K562 (cell line): ENCODE data around the gene SLC6A13.

Experiments
- ESRRA ChIP-seq: fragments of 450-650 bp; IDR thresholded peaks from 2 replicates; pipeline ENCODE4 v1.6.1; 2014; ENCODE audit warnings: low read depth, mild to moderate bottlenecking, moderate library complexity, borderline replicate concordance
- ETV6 ChIP-seq, 3 experiments: fragments of 150-350 bp in 1 of 3; sonication (generic) in 1 of 3; formaldehyde crosslinking in 1 of 3; IDR thresholded peaks; 2 replicates each; pipeline versions ENCODE4 v1.6.1 to v1.8.0; 2014 to 2022; ENCODE audit warnings: borderline replicate concordance in 2 of 3, low read depth in 2 of 3, antibody characterized with exemption in 1 of 3, low read length in 1 of 3, mild to moderate bottlenecking in 1 of 3, missing genetic modification reagents in 1 of 3
- MAFK ChIP-seq: IDR thresholded peaks from 2 replicates; pipeline ENCODE4 v1.6.1; 2011; ENCODE audit warnings: low read length, improper control_type of control experiment
- PML ChIP-seq: IDR thresholded peaks from 2 replicates; pipeline ENCODE4 v1.6.1; 2012; ENCODE audit warnings: low read length, inconsistent platforms
- POLR2A ChIP-seq: fragments of 450-650 bp; conservative IDR thresholded peaks from 2 replicates; pipeline ENCODE4 v1.6.1; 2016
- RFX5 ChIP-seq: IDR thresholded peaks from 2 replicates; pipeline ENCODE4 v1.6.1; 2011; ENCODE audit warnings: low read depth, mild to moderate bottlenecking, improper control_type of control experiment, low read length
- TARDBP ChIP-seq: fragments of 450-650 bp; IDR thresholded peaks from 2 replicates; pipeline ENCODE4 v1.6.1; 2016
- YY1 ChIP-seq, 3 experiments: IDR thresholded peaks; 2 replicates each; pipeline ENCODE4 v1.6.1; 2011; ENCODE audit warnings: low read length in 2 of 3, mild to moderate bottlenecking in 2 of 3, moderate library complexity in 2 of 3, borderline replicate concordance in 1 of 3, control low read depth in 1 of 3, low read depth in 1 of 3; ENCODE audit not compliant: insufficient read depth in 3 of 3, insufficient replicate concordance in 2 of 3, control insufficient read depth in 1 of 3, insufficient read length in 1 of 3; ENCODE audit errors: extremely low read depth in 1 of 3
- ZNF695 ChIP-seq: fragments of 450-650 bp; formaldehyde crosslinking; IDR thresholded peaks from 2 replicates; pipeline ENCODE4 v1.4.0; 2020; ENCODE audit warnings: mild to moderate bottlenecking, moderate library complexity
- TF ChIP-seq, protein P1 (sequence below), 3 experiments: IDR thresholded peaks in 2 of 3; conservative IDR thresholded peaks in 1 of 3; 2 replicates each; pipeline ENCODE4 v1.5.1; 2011 to 2012; ENCODE audit warnings: low read length in 3 of 3, mild to moderate bottlenecking in 3 of 3, control low read depth in 2 of 3, improper control_type of control experiment in 1 of 3, inconsistent platforms in 1 of 3, low read depth in 1 of 3, mixed read lengths in 1 of 3, moderate library complexity in 1 of 3; ENCODE audit not compliant: insufficient read depth in 2 of 3
- TF ChIP-seq, protein P2 (sequence below): sonication (generic); formaldehyde crosslinking; IDR thresholded peaks from 2 replicates; pipeline ENCODE4 v1.8.0; 2022; ENCODE audit warnings: missing genetic modification reagents, mild to moderate bottlenecking, borderline replicate concordance
- TF ChIP-seq, protein P3 (sequence below): sonication (generic); formaldehyde crosslinking; IDR thresholded peaks from 2 replicates; pipeline ENCODE4 v1.8.0; 2022; ENCODE audit warnings: mild to moderate bottlenecking, missing genetic modification reagents, borderline replicate concordance
- TF ChIP-seq, protein P4 (sequence below): sonication (generic); formaldehyde crosslinking; IDR thresholded peaks from 2 replicates; pipeline ENCODE4 v1.8.1; 2022; ENCODE audit warnings: missing genetic modification reagents

DNA sequence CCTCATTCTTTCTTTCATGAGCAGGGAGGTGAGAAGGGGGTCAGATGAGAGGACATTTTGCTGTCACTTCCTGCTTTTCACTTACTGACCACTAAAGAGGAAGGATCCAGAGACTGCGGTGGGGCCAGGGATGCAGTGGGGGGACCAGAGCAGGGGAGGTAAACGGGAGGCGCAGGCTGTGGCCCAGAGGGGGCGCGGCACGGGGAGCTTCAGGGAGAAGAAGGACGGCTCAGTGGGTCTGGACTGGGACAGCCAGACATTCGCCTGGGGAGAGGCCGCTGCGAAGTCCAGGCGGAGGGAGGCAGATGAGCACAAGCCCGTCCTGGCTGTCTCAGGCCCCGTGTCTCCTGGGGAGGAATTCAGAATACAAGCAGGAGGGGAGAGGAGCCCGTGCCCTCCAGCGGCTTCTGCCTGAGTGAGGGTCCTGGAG is 89.9 kb downstream of the SLC6A13 start:
- TF ChIP-seq PML (no peak), RFX5 (no peak), ETV6 (IDR thresholded peaks at IDR 0.05; ENCODE audit: borderline replicate concordance in 1 of 2, low read depth in 2 of 2, low read length in 1 of 2) (no peak), ETV6 (CRISPR knock-in tag; IDR thresholded peaks at IDR 0.05; ENCODE audit: borderline replicate concordance) (no peak), TARDBP (no peak), MAFK (no peak), ZNF695 (CRISPR knock-in tag) (no peak), ESRRA (no peak), YY1 (IDR thresholded peaks at IDR 0.05; ENCODE audit: borderline replicate concordance in 1 of 3, control insufficient read depth in 1 of 3, extremely low read depth in 1 of 3, insufficient read depth in 3 of 3, insufficient read length in 1 of 3, insufficient replicate concordance in 2 of 3, low read depth in 1 of 3, low read length in 2 of 3) (no peak), POLR2A (no peak)
- TF ChIP-seq, protein P1, sequence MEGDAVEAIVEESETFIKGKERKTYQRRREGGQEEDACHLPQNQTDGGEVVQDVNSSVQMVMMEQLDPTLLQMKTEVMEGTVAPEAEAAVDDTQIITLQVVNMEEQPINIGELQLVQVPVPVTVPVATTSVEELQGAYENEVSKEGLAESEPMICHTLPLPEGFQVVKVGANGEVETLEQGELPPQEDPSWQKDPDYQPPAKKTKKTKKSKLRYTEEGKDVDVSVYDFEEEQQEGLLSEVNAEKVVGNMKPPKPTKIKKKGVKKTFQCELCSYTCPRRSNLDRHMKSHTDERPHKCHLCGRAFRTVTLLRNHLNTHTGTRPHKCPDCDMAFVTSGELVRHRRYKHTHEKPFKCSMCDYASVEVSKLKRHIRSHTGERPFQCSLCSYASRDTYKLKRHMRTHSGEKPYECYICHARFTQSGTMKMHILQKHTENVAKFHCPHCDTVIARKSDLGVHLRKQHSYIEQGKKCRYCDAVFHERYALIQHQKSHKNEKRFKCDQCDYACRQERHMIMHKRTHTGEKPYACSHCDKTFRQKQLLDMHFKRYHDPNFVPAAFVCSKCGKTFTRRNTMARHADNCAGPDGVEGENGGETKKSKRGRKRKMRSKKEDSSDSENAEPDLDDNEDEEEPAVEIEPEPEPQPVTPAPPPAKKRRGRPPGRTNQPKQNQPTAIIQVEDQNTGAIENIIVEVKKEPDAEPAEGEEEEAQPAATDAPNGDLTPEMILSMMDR (IDR thresholded peaks at IDR 0.05 in 2 of 3, conservative IDR thresholded peaks at IDR 0.05 in 1 of 3; ENCODE audit: insufficient read depth in 2 of 3, low read depth in 1 of 3, low read length in 3 of 3) = no peak
- TF ChIP-seq, protein P2, sequence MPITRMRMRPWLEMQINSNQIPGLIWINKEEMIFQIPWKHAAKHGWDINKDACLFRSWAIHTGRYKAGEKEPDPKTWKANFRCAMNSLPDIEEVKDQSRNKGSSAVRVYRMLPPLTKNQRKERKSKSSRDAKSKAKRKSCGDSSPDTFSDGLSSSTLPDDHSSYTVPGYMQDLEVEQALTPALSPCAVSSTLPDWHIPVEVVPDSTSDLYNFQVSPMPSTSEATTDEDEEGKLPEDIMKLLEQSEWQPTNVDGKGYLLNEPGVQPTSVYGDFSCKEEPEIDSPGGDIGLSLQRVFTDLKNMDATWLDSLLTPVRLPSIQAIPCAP = no peak
- TF ChIP-seq, protein P3, sequence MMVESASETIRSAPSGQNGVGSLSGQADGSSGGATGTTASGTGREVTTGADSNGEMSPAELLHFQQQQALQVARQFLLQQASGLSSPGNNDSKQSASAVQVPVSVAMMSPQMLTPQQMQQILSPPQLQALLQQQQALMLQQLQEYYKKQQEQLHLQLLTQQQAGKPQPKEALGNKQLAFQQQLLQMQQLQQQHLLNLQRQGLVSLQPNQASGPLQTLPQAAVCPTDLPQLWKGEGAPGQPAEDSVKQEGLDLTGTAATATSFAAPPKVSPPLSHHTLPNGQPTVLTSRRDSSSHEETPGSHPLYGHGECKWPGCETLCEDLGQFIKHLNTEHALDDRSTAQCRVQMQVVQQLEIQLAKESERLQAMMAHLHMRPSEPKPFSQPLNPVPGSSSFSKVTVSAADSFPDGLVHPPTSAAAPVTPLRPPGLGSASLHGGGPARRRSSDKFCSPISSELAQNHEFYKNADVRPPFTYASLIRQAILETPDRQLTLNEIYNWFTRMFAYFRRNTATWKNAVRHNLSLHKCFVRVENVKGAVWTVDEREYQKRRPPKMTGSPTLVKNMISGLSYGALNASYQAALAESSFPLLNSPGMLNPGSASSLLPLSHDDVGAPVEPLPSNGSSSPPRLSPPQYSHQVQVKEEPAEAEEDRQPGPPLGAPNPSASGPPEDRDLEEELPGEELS = no peak
- TF ChIP-seq, protein P4, sequence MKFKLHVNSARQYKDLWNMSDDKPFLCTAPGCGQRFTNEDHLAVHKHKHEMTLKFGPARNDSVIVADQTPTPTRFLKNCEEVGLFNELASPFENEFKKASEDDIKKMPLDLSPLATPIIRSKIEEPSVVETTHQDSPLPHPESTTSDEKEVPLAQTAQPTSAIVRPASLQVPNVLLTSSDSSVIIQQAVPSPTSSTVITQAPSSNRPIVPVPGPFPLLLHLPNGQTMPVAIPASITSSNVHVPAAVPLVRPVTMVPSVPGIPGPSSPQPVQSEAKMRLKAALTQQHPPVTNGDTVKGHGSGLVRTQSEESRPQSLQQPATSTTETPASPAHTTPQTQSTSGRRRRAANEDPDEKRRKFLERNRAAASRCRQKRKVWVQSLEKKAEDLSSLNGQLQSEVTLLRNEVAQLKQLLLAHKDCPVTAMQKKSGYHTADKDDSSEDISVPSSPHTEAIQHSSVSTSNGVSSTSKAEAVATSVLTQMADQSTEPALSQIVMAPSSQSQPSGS (CRISPR knock-in tag) = no peak
